Upper lobe of right lung (tissue), 1 donor: Measurements from ENCODE around the gene ARMH1. TPM values are rescaled to one million over a fixed set of nuclear protein-coding genes. Genes with fewer than 3 reads are reported as not detected.
A peak's percentile ranks its signal among the peaks of the same experiment; 100 is the strongest.

Experiments used
- ATAC-seq: fragments of 200-7000 bp; cut with Tn5 transposase; one replicate; pipeline ENCODE4 v1.9.1; 2020; ENCODE audit warnings: mild to moderate bottlenecking, moderate library complexity
- DNase-seq: peaks from one replicate; pipeline ENCODE4 v3.0.0-alpha.2; 2020
- H3K27ac ChIP-seq: fragments of 200-600 bp; one replicate; pipeline ENCODE4 v1.8.0; 2022
- H3K27me3 ChIP-seq: fragments of 200-600 bp; one replicate; pipeline ENCODE4 v1.8.0; 2022; ENCODE audit warnings: mild to moderate bottlenecking
- H3K36me3 ChIP-seq: fragments of 200-600 bp; one replicate; pipeline ENCODE4 v1.8.0; 2022
- H3K4me1 ChIP-seq: fragments of 200-600 bp; one replicate; pipeline ENCODE4 v1.8.0; 2022
- H3K4me3 ChIP-seq: fragments of 200-600 bp; one replicate; pipeline ENCODE4 v1.8.0; 2022; ENCODE audit warnings: mild to moderate bottlenecking
- H3K9me3 ChIP-seq: fragments of 200-600 bp; one replicate; pipeline ENCODE4 v1.8.0; 2022
- CTCF ChIP-seq: fragments of 200-600 bp; IDR thresholded peaks from one replicate; pipeline ENCODE4 v1.8.0; 2022; ENCODE audit warnings: antibody characterized with exemption
- intact Hi-C: fragments of 100-400 bp; cut with DNase I; formaldehyde crosslinking; loops from one replicate; pipeline ENCODE4 v1.11.0; 2022
- total RNA-seq: library from RNA; stranded (reverse); fragmentation: NEBNext Ultra II Directional; extraction: Animal tissue kit (Norgen Biotek cat#: 25700); gene quantifications from one replicate; pipeline ENCODE4 v1.2.1, GENCODE V29; 2021
- donor health status: DM: no; HTN: yes; CAD: no; lungs with severe emphysema.

Gene ARMH1
- total RNA-seq, 1 donor from 2014 or later, result 5.9 TPM

GRCh38 chr1:44701141-44701573 is 26.6 kb downstream of the ARMH1 start:
- TF ChIP-seq CTCF, result no peak
- ATAC-seq, result peak; percentile 16
- intact Hi-C loops, result no loop called here

GRCh38 chr1:44705470-44705869 is 31.0 kb downstream of the ARMH1 start:
- Histone ChIP-seq H3K9me3 (no peaks in the 10 kb centered on the region), H3K36me3 (no peaks in the 10 kb centered on the region), H3K4me3 (no peak overlapping the region), H3K4me1 (no peaks in the 10 kb centered on the region), H3K27me3 (no peaks in the 10 kb centered on the region), H3K27ac (no peak overlapping the region)
- DNase-seq (no peak), ATAC-seq (no peak)
- TF ChIP-seq CTCF, result no peak
- intact Hi-C loops, result no loop called here

More at GRCh38 chr1:44701141-44701573, 26.6 kb downstream of the ARMH1 start:
- no peaks in the 10 kb centered on the region for H3K4me1 ChIP-seq
- H3K27ac ChIP-seq, result no peak overlapping the region
- H3K36me3 ChIP-seq, result no peaks in the 10 kb centered on the region
- H3K9me3 ChIP-seq, result no peaks in the 10 kb centered on the region
- no peak for DNase-seq
- H3K27me3 ChIP-seq, result no peaks in the 10 kb centered on the region
- H3K4me3 ChIP-seq, result no peak overlapping the region

GRCh38 chr1:44705938-44706337 is 31.4 kb downstream of the ARMH1 start:
- H3K36me3 ChIP-seq, result no peaks in the 10 kb centered on the region
- intact Hi-C loops, result no loop called here
- H3K27ac ChIP-seq, result no peak overlapping the region
- ATAC-seq (no peak), DNase-seq (no peak)
- no peak for TF ChIP-seq CTCF
- H3K4me1 ChIP-seq, result no peaks in the 10 kb centered on the region
- no peaks in the 10 kb centered on the region for H3K9me3 ChIP-seq
- no peaks in the 10 kb centered on the region for H3K27me3 ChIP-seq
- H3K4me3 ChIP-seq, result no peak overlapping the region

GRCh38 chr1:44707112-44707881 is 32.8 kb downstream of the ARMH1 start:
- Histone ChIP-seq H3K27ac (no peak overlapping the region), H3K9me3 (no peaks in the 10 kb centered on the region), H3K4me3 (no peak overlapping the region), H3K4me1 (no peaks in the 10 kb centered on the region), H3K36me3 (no peaks in the 10 kb centered on the region), H3K27me3 (no peaks in the 10 kb centered on the region)
- ATAC-seq (no peak), DNase-seq (no peak)
- no peak for TF ChIP-seq CTCF
- intact Hi-C loops, result no loop called here

- H3K36me3 ChIP-seq, result no peaks in the 10 kb centered on the region
- no peaks in the 10 kb centered on the region for H3K4me1 ChIP-seq
- intact Hi-C loops, result no loop called here
- H3K9me3 ChIP-seq, result no peaks in the 10 kb centered on the region
- no peak overlapping the region for H3K27ac ChIP-seq
- TF ChIP-seq CTCF, result peak; percentile 74
- ATAC-seq, result peak; percentile 93
- DNase-seq, result no peak
- H3K4me3 ChIP-seq, result peak overlapping the region; percentile 11
- H3K27me3 ChIP-seq, result no peaks in the 10 kb centered on the region
Observed at GRCh38 chr1:44707959-44708831, 33.7 kb downstream of the ARMH1 start.
